ENCODE measurements around the gene CD7.

DNA sequence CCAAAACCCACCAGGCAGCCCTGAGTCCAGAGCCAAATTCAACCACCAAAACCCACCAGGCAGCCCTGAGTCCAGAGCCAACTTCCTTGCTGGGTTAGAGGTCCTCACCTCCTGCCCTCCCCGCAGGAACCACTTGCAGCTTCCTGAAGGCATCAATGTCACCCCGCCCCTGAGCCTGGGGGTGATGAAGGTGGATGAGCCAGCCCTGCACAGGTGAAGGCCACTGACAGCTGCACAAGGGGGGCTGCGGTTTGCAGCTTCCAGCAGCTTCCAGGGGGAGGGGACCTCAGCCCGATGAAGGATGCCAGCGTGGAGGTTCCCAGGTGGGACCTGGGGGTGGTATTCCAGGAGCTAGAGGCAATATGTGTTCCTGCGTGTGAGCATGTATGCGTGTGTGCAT lies 36.3 kb downstream of the CD7 start:
- TF ChIP-seq TAF1 (IDR thresholded peaks at IDR 0.05; ENCODE audit: borderline replicate concordance, insufficient read depth, low read length) (no peak), POLR2AphosphoS5 (IDR thresholded peaks at IDR 0.05; ENCODE audit: low read depth, low read length) (no peak), FOXP2 (optimal IDR thresholded peaks at IDR 0.05; ENCODE audit: borderline replicate concordance, extremely low read depth, extremely low read length, insufficient read depth) (no peak), SIN3A (IDR thresholded peaks at IDR 0.05; ENCODE audit: borderline replicate concordance, insufficient read depth, low read length) (no peak), REST (IDR thresholded peaks at IDR 0.05; ENCODE audit: insufficient read depth in 1 of 2, low read depth in 2 of 2, low read length in 2 of 2) (no peak)

Data from PFSK-1 (cell line).